Spleen (tissue), 7 donors: Measurements from ENCODE around the gene BTN2A1.

ENCODE experiments used
- CTCF ChIP-seq, 11 experiments: fragments of 200-600 bp in 7 of 11; fragments of 450-650 bp in 4 of 11; sonication (generic) in 4 of 11; IDR thresholded peaks in 8 of 11; conservative IDR thresholded peaks in 3 of 11; 1 replicate in 7 of 11; 2 replicates in 4 of 11; pipeline versions ENCODE4 v1.4.0 to v1.8.0; 2016 to 2021; ENCODE audit warnings: antibody characterized with exemption in 11 of 11, inconsistent platforms in 4 of 11, mild to moderate bottlenecking in 1 of 11
- POLR2A ChIP-seq, 3 donors: fragments of 450-650 bp; IDR thresholded peaks; one replicate each; pipeline ENCODE4 v1.5.1; 2017; ENCODE audit warnings: antibody characterized with exemption in 3 of 3, mild to moderate bottlenecking in 1 of 3
- donor health status: DM: no; HTN: no; CAD: no; lungs with moderate emphysema.
- donor health status: DM: no; HTN: no; CAD: no.
- donor health status: DM: no; HTN: no; CAD: no.

DNA sequence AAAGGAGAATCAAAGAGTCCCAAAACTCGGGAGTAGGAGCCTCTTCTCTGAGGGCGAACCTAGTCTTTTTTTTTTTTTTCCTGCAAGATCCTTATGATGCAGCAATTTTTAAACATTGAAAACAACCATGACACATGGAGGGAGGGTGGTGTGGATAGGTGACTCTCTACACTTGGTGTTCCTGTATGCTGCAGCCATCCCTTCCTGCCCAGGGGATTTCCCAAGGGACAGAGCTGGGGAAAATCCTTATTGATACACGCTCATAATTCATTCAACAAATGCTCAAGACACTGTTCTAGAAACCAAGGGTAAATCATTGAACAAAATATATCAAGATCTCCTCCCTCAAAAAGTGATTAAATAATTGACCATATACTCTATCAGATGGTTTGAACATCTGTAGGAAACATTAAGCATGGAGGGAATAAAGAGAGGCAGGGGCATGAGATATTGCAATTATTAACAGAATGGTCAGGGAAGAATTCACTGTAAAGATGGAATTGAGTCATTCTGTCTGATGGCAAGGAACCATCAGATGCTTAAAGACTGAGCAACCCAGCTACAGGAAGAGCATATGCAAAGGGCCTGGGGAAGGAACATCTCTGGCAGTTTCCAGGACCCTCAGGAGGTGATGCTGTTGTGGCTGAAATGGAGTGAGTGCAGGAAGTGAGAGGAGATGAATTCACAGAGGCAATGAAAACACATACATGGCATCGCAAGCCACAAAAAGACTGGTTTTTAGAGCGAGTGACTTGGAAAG lies 30.9 kb upstream of the BTN2A1 start:
- TF ChIP-seq CTCF (IDR thresholded peaks at IDR 0.05 in 8 of 11, conservative IDR thresholded peaks at IDR 0.05 in 3 of 11) (no peak), POLR2A (IDR thresholded peaks at IDR 0.05) (no peak)
